ENCODE results near the gene SLC39A7.
A peak's percentile ranks its signal among the peaks of the same experiment; 100 is the strongest.

Gene SLC39A7

GRCh38 chr6:33198159-33198852 lies 2.4 kb upstream of the SLC39A7 start:
- DNase-seq (ENCODE audit: low spot score in 2 of 2), result no peak
- no peak for ATAC-seq (replicated peaks; ENCODE audit: extremely low read depth, poor library complexity, severe bottlenecking)
- no peaks in the 10 kb centered on the region for H3K27me3 Mint-ChIP-seq
- peaks cover 43% of the 10 kb centered on the region for H3K36me3 Mint-ChIP-seq (ENCODE audit: insufficient read depth)
- no peaks in the 10 kb centered on the region for H3K9me3 Mint-ChIP-seq
- peak overlapping the region; percentile 99 for H3K27ac Mint-ChIP-seq (ENCODE audit: low read depth)
- peaks cover 52% of the 10 kb centered on the region for H3K4me1 Mint-ChIP-seq
- peak overlapping the region; percentile 99 for H3K4me3 Mint-ChIP-seq

- peak overlapping the region; percentile 99 for H3K27ac Mint-ChIP-seq (ENCODE audit: low read depth)
- H3K27me3 Mint-ChIP-seq, result no peaks in the 10 kb centered on the region
- H3K4me3 Mint-ChIP-seq, result peak overlapping the region; percentile 99
- peaks cover 42% of the 10 kb centered on the region for H3K36me3 Mint-ChIP-seq (ENCODE audit: insufficient read depth)
- no peak for DNase-seq (ENCODE audit: low spot score in 2 of 2)
- ATAC-seq (replicated peaks; ENCODE audit: extremely low read depth, poor library complexity, severe bottlenecking), result no peak
- no peaks in the 10 kb centered on the region for H3K9me3 Mint-ChIP-seq
- H3K4me1 Mint-ChIP-seq, result peaks cover 59% of the 10 kb centered on the region
Measured at GRCh38 chr6:33198853-33199436, 1.7 kb upstream of the SLC39A7 start.

- Mint-ChIP-seq H3K27me3 (no peaks in the 10 kb centered on the region), H3K27ac (ENCODE audit: low read depth) (peak overlapping the region; percentile 99), H3K4me3 (peak overlapping the region; percentile 99), H3K4me1 (peaks cover 64% of the 10 kb centered on the region), H3K36me3 (ENCODE audit: insufficient read depth) (peaks cover 44% of the 10 kb centered on the region), H3K9me3 (no peaks in the 10 kb centered on the region)
- DNase-seq (ENCODE audit: low spot score in 2 of 2), result no peak
- ATAC-seq (replicated peaks; ENCODE audit: extremely low read depth, poor library complexity, severe bottlenecking), result peak; percentile 15
Measured at GRCh38 chr6:33199687-33200218, 914 bp upstream of the SLC39A7 start.

GRCh38 chr6:33201147-33201545 lies 479 bp downstream of the SLC39A7 start:
- H3K9me3 Mint-ChIP-seq, result no peaks in the 10 kb centered on the region
- H3K36me3 Mint-ChIP-seq (ENCODE audit: insufficient read depth), result peaks cover 41% of the 10 kb centered on the region
- DNase-seq (ENCODE audit: low spot score in 2 of 2), result no peak
- H3K4me3 Mint-ChIP-seq, result peak overlapping the region; percentile 99
- peaks cover 78% of the 10 kb centered on the region for H3K4me1 Mint-ChIP-seq
- ATAC-seq (replicated peaks; ENCODE audit: extremely low read depth, poor library complexity, severe bottlenecking), result no peak
- H3K27me3 Mint-ChIP-seq, result no peaks in the 10 kb centered on the region
- H3K27ac Mint-ChIP-seq (ENCODE audit: low read depth), result peak overlapping the region; percentile 99

GRCh38 chr6:33201935-33202334 lies 1.3 kb downstream of the SLC39A7 start:
- no peaks in the 10 kb centered on the region for H3K27me3 Mint-ChIP-seq
- H3K9me3 Mint-ChIP-seq, result no peaks in the 10 kb centered on the region
- DNase-seq (ENCODE audit: low spot score in 2 of 2) (no peak), ATAC-seq (replicated peaks; ENCODE audit: extremely low read depth, poor library complexity, severe bottlenecking) (no peak)
- peak overlapping the region; percentile 74 for H3K27ac Mint-ChIP-seq (ENCODE audit: low read depth)
- peak overlapping the region; percentile 99 for H3K4me3 Mint-ChIP-seq
- H3K36me3 Mint-ChIP-seq (ENCODE audit: insufficient read depth), result peaks cover 37% of the 10 kb centered on the region
- peaks cover 82% of the 10 kb centered on the region for H3K4me1 Mint-ChIP-seq

GRCh38 chr6:33202799-33203198 lies 2.1 kb downstream of the SLC39A7 start:
- Mint-ChIP-seq H3K27me3 (no peaks in the 10 kb centered on the region), H3K4me1 (peaks cover 78% of the 10 kb centered on the region), H3K4me3 (peak overlapping the region; percentile 99), H3K9me3 (no peaks in the 10 kb centered on the region), H3K27ac (ENCODE audit: low read depth) (no peak overlapping the region), H3K36me3 (ENCODE audit: insufficient read depth) (peaks cover 31% of the 10 kb centered on the region)
- DNase-seq (ENCODE audit: low spot score in 2 of 2), result no peak
- ATAC-seq (replicated peaks; ENCODE audit: extremely low read depth, poor library complexity, severe bottlenecking), result no peak

- peak overlapping the region; percentile 57 for H3K27ac Mint-ChIP-seq (ENCODE audit: low read depth)
- H3K27me3 Mint-ChIP-seq, result no peaks in the 10 kb centered on the region
- no peak for ATAC-seq (replicated peaks; ENCODE audit: extremely low read depth, poor library complexity, severe bottlenecking)
- peak overlapping the region; percentile 99 for H3K4me3 Mint-ChIP-seq
- DNase-seq (ENCODE audit: low spot score in 2 of 2), result no peak
- peaks cover 37% of the 10 kb centered on the region for H3K36me3 Mint-ChIP-seq (ENCODE audit: insufficient read depth)
- no peaks in the 10 kb centered on the region for H3K9me3 Mint-ChIP-seq
- peaks cover 73% of the 10 kb centered on the region for H3K4me1 Mint-ChIP-seq
Measured at GRCh38 chr6:33203443-33204164, 2.9 kb downstream of the SLC39A7 start.

- H3K9me3 Mint-ChIP-seq, result no peaks in the 10 kb centered on the region
- H3K27ac Mint-ChIP-seq (ENCODE audit: low read depth), result peak overlapping the region; percentile 57
Measured at GRCh38 chr6:33204165-33204414, 3.4 kb downstream of the SLC39A7 start.

GRCh38 chr6:33204415-33205190 lies 3.9 kb downstream of the SLC39A7 start, which contains the start of gene HSD17B8:
Gene HSD17B8 (plus strand): TSS chr6:33204655. CDS start chr6:33204669, 14 bp downstream.
- ATAC-seq (replicated peaks; ENCODE audit: extremely low read depth, poor library complexity, severe bottlenecking) (peak; percentile 59), DNase-seq (ENCODE audit: low spot score in 2 of 2) (peak; percentile 72 to 76)
- H3K27me3 Mint-ChIP-seq, result no peaks in the 10 kb centered on the region
- H3K4me3 Mint-ChIP-seq, result peak within 1 kb of the TSS; percentile 99
- peak within 1 kb of the TSS; percentile 71 for H3K27ac Mint-ChIP-seq (ENCODE audit: low read depth)
- peaks cover 41% of the 10 kb centered on the region for H3K36me3 Mint-ChIP-seq (ENCODE audit: insufficient read depth)
- H3K4me1 Mint-ChIP-seq, result peaks cover 73% of the 10 kb centered on the region
- no peaks in the 10 kb centered on the region for H3K9me3 Mint-ChIP-seq

More at GRCh38 chr6:33204165-33204414, 3.4 kb downstream of the SLC39A7 start:
- ATAC-seq (replicated peaks; ENCODE audit: extremely low read depth, poor library complexity, severe bottlenecking) (no peak), DNase-seq (ENCODE audit: low spot score in 2 of 2) (no peak)
- Mint-ChIP-seq H3K36me3 (ENCODE audit: insufficient read depth) (peaks cover 42% of the 10 kb centered on the region), H3K4me3 (peak overlapping the region; percentile 99), H3K4me1 (peaks cover 73% of the 10 kb centered on the region), H3K27me3 (no peaks in the 10 kb centered on the region)

- Mint-ChIP-seq H3K9me3 (no peaks in the 10 kb centered on the region), H3K4me1 (peaks cover 73% of the 10 kb centered on the region), H3K36me3 (ENCODE audit: insufficient read depth) (peaks cover 38% of the 10 kb centered on the region), H3K4me3 (peak overlapping the region; percentile 99), H3K27me3 (no peaks in the 10 kb centered on the region), H3K27ac (ENCODE audit: low read depth) (peak overlapping the region; percentile 71)
- no peak for DNase-seq (ENCODE audit: low spot score in 2 of 2)
- no peak for ATAC-seq (replicated peaks; ENCODE audit: extremely low read depth, poor library complexity, severe bottlenecking)
Measured at GRCh38 chr6:33205191-33206026, 4.7 kb downstream of the SLC39A7 start.

GRCh38 chr6:33206027-33206863 lies 5.6 kb downstream of the SLC39A7 start:
- no peak overlapping the region for H3K27ac Mint-ChIP-seq (ENCODE audit: low read depth)
- H3K9me3 Mint-ChIP-seq, result no peaks in the 10 kb centered on the region
- peaks cover 66% of the 10 kb centered on the region for H3K4me1 Mint-ChIP-seq
- no peaks in the 10 kb centered on the region for H3K27me3 Mint-ChIP-seq
- DNase-seq (ENCODE audit: low spot score in 2 of 2), result no peak
- H3K4me3 Mint-ChIP-seq, result peak overlapping the region; percentile 99
- H3K36me3 Mint-ChIP-seq (ENCODE audit: insufficient read depth), result peaks cover 38% of the 10 kb centered on the region
- no peak for ATAC-seq (replicated peaks; ENCODE audit: extremely low read depth, poor library complexity, severe bottlenecking)
